Adrenal gland (tissue), 12 donors: ENCODE measurements around the gene ST8SIA4. TPM values are rescaled to one million over a fixed set of nuclear protein-coding genes. Genes with fewer than 3 reads are reported as not detected.

ENCODE experiments used
- DNase-seq, 7 donors: peaks; one replicate each; pipeline ENCODE4 v3.0.0-alpha.2; 2019 to 2020
- H3K27ac ChIP-seq, 5 donors: fragments of 200-600 bp; sonication (generic) in 4 of 5; 1 replicate in 3 of 5; 2 replicates in 2 of 5; pipeline versions ENCODE4 v1.5.1 to v1.8.0; 2016 to 2020; ENCODE audit warnings: mild to moderate bottlenecking in 1 of 5
- H3K27me3 ChIP-seq: fragments of 200-600 bp; 2 replicates; pipeline ENCODE4 v1.8.0; 2021
- H3K36me3 ChIP-seq, 2 donors: fragments of 200-600 bp; replicated peaks in 1 of 2; 1 replicate in 1 of 2; 2 replicates in 1 of 2; pipeline versions ENCODE4 v1.5.1 to v1.8.0; 2018 to 2022
- H3K4me1 ChIP-seq, 2 donors: fragments of 200-600 bp; replicated peaks in 1 of 2; 1 replicate in 1 of 2; 2 replicates in 1 of 2; pipeline versions ENCODE4 v1.5.1 to v1.8.0; 2018 to 2021
- H3K4me3 ChIP-seq, 4 donors: fragments of 200-600 bp; sonication (generic) in 3 of 4; one replicate each; pipeline ENCODE4 v1.5.1; 2016 to 2018
- H3K9me3 ChIP-seq, 3 donors: fragments of 200-600 bp; sonication (generic) in 1 of 3; replicated peaks in 1 of 3; 1 replicate in 2 of 3; 2 replicates in 1 of 3; pipeline versions ENCODE4 v1.5.1 to v1.8.0; 2016 to 2021
- POLR2A ChIP-seq, 2 donors: fragments of 450-650 bp; IDR thresholded peaks; one replicate each; pipeline ENCODE4 v1.6.1; 2017; ENCODE audit warnings: antibody characterized with exemption in 2 of 2, mild to moderate bottlenecking in 2 of 2, moderate library complexity in 1 of 2
- WGBS, 4 donors: extraction: QIAGEN DNeasy Blood & Tissue Kit in 2 of 4; methylation state at CpG; one replicate each; pipeline versions ENCODE4 v1.1.5 to v1.1.7; 2013 to 2017; 5-methylcytosine and 5-hydroxymethylcytosine counted together
- intact Hi-C, 2 donors: fragments of 100-400 bp; cut with DNase I; formaldehyde crosslinking; loops; one replicate each; pipeline versions ENCODE4 v1.14.1 to v1.15.0; 2022 to 2023
- polyA plus RNA-seq, 3 donors: library from polyadenylated mRNA; stranded (reverse); fragments of 200-250 nt in 2 of 3; fragments of 350-450 nt in 1 of 3; fragmentation: Illumina TruSeq in 1 of 3; extraction: RNeasy Lipid Tissue Mini Kit (QIAGEN cat#74804) in 1 of 3; gene quantifications; one replicate each; pipeline ENCODE4 v1.2.3, GENCODE V29; 2013 to 2014
- total RNA-seq, 9 donors: library from RNA; depleted of rRNA in 4 of 9; stranded (reverse); fragments of >200 nt in 4 of 9; fragments of 120-200 nt in 1 of 9; fragmentation: NEBNext Ultra II Directional in 1 of 9; extraction: Animal tissue kit (Norgen Biotek cat#: 25700) in 1 of 9; gene quantifications; one replicate each; pipeline versions ENCODE4 v1.1.0 to v1.2.4, GENCODE V29; 2013 to 2023
- TF ChIP-seq, protein P1 (sequence below), 6 experiments: fragments of 450-650 bp in 4 of 6; fragments of 200-600 bp in 2 of 6; sonication (generic) in 1 of 6; IDR thresholded peaks; 1 replicate in 5 of 6; 2 replicates in 1 of 6; pipeline versions ENCODE4 v1.5.1 to v1.8.0; 2016 to 2021; ENCODE audit warnings: antibody characterized with exemption in 6 of 6, mild to moderate bottlenecking in 2 of 6, moderate library complexity in 1 of 6
- donor health status: healthy with polysubstance abuse.
- donor health status: Bipolar disorder and iron deficiency.
- donor health status: DM: yes; HTN: yes; CAD: no.
- donor health status: DM: no; HTN: no; CAD: no.
- donor health status: DM: no; HTN: no; CAD: no.
- donor health status: DM: yes; HTN: yes; CAD: no.

The ST8SIA4 gene
- total and polyA plus RNA-seq, 12 donors: 0.85 to 11.4 (median 5.5) TPM

DNA sequence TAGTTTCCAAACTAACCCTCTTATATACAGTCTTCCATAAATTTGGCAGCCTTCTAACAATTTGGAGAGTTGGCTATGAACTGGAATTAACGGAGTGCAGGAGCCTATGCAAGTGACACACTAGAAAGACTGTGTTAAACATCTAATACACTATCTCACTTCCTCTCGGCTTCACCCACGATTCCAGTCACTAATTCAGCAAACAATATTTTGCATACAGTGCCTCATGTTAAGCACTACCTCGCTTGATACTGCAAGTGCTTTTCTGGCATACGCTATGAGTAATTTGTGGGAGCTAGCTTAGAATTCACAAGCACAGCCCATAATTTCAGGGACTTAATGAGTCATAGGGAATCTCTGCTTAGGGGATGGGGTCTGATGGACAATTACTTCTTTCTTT lies 102.5 kb downstream of the ST8SIA4 start:
- no peaks in the 10 kb centered on the region for H3K9me3 ChIP-seq
- TF ChIP-seq POLR2A (IDR thresholded peaks at IDR 0.05): no peak
- TF ChIP-seq, protein P1, sequence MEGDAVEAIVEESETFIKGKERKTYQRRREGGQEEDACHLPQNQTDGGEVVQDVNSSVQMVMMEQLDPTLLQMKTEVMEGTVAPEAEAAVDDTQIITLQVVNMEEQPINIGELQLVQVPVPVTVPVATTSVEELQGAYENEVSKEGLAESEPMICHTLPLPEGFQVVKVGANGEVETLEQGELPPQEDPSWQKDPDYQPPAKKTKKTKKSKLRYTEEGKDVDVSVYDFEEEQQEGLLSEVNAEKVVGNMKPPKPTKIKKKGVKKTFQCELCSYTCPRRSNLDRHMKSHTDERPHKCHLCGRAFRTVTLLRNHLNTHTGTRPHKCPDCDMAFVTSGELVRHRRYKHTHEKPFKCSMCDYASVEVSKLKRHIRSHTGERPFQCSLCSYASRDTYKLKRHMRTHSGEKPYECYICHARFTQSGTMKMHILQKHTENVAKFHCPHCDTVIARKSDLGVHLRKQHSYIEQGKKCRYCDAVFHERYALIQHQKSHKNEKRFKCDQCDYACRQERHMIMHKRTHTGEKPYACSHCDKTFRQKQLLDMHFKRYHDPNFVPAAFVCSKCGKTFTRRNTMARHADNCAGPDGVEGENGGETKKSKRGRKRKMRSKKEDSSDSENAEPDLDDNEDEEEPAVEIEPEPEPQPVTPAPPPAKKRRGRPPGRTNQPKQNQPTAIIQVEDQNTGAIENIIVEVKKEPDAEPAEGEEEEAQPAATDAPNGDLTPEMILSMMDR (IDR thresholded peaks at IDR 0.05): no peak
- 80 to 85% (median 82%) methylated on average over 5 of the region's 5 CpGs for WGBS, 4 donors
- H3K27ac ChIP-seq: no peak overlapping the region
- no peaks in the 10 kb centered on the region for H3K36me3 ChIP-seq
- H3K27me3 ChIP-seq: no peaks in the 10 kb centered on the region
- intact Hi-C loops: no loop called here
- DNase-seq: no peak
- H3K4me1 ChIP-seq: no peaks in the 10 kb centered on the region
- H3K4me3 ChIP-seq: no peak overlapping the region

DNA sequence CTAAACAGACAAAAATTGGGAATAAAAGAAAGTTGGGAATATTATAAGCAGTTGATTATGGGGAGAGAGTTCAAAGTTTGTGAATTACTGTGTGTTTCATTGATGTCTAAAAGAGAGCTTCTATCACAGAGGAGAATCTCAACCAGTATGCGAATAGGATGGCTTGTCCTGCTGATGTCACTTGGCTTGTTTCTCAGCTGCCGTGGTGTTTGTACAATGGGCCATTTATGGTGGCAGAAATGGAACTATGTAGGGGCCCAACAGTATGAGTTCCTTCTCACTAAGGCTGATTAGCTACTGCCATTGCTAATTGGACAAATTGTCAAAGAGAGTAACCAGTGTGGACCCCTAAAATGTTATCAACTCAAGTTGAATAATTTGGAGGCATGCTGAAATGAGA lies 103.9 kb downstream of the ST8SIA4 start:
- H3K4me3 ChIP-seq: no peak overlapping the region
- H3K36me3 ChIP-seq: no peaks in the 10 kb centered on the region
- H3K27me3 ChIP-seq: no peaks in the 10 kb centered on the region
- H3K27ac ChIP-seq: no peak overlapping the region
- H3K4me1 ChIP-seq: no peaks in the 10 kb centered on the region
- intact Hi-C loops: no loop called here
- 83 to 94% (median 85%) methylated on average over 2 of the region's 2 CpGs for WGBS, 4 donors
- no peak for DNase-seq
- H3K9me3 ChIP-seq: no peaks in the 10 kb centered on the region
- TF ChIP-seq POLR2A (IDR thresholded peaks at IDR 0.05): no peak
- TF ChIP-seq, protein P1 (IDR thresholded peaks at IDR 0.05): no peak

DNA sequence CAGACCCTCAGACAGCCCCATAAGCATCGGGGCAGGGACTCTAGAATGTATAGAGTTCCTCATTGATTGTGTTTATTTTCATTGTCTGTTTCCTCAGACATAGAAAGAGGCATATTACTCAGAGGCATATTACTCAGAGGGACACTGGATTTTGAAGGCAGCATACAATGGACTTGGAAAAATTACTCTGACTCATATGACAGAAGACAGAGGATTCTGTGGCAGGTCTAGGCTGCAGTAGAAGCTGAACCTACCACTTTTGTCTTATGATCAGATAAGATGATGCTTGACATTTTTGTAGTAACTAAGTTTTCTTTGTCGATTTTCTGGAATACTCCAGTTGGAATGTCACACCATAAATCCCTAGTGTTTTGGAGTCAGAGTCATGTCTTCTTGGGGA lies 105.2 kb downstream of the ST8SIA4 start:
- no peaks in the 10 kb centered on the region for H3K9me3 ChIP-seq
- H3K4me3 ChIP-seq: no peak overlapping the region
- no peak for DNase-seq
- H3K4me1 ChIP-seq: no peaks in the 10 kb centered on the region
- intact Hi-C loops: no loop called here
- TF ChIP-seq, protein P1 (IDR thresholded peaks at IDR 0.05): no peak
- no peak for TF ChIP-seq POLR2A (IDR thresholded peaks at IDR 0.05)
- H3K36me3 ChIP-seq: no peaks in the 10 kb centered on the region
- 71 to 87% (median 74%) methylated on average over 2 of the region's 2 CpGs for WGBS, 4 donors
- no peak overlapping the region for H3K27ac ChIP-seq
- H3K27me3 ChIP-seq: no peaks in the 10 kb centered on the region

DNA sequence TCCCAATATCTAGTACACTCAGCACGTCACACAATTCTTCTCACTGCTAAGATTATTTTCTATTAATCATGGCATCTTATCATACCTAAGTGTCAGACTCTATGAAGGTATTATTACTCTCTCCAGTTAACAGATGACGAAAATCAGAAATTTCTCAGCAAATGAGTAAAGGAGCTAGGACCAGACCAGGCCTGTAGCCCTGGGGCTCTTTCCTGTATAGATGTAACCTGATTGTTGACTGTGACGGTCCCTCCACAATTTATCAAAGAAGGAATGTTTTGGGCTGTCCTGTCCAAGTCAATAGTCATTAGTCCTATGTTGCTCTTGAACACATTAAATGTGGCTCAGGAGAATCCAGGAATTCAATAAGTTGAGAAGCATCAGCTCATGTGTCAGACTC lies 106.2 kb downstream of the ST8SIA4 start:
- intact Hi-C loops: no loop called here
- 72 to 87% (median 74%) methylated on average over 3 of the region's 3 CpGs for WGBS, 4 donors
- Histone ChIP-seq H3K36me3 (no peaks in the 10 kb centered on the region), H3K9me3 (no peaks in the 10 kb centered on the region), H3K4me3 (no peak overlapping the region), H3K4me1 (no peaks in the 10 kb centered on the region), H3K27me3 (no peaks in the 10 kb centered on the region), H3K27ac (no peak overlapping the region)
- no peak for TF ChIP-seq POLR2A (IDR thresholded peaks at IDR 0.05)
- TF ChIP-seq, protein P1 (IDR thresholded peaks at IDR 0.05): no peak
- no peak for DNase-seq
